ENCODE results near the gene UBE3B. TPM values are rescaled to one million over a fixed set of nuclear protein-coding genes. Genes with fewer than 3 reads are reported as not detected.
"Not testable (repeated sequence)": the region's sequence is repeated elsewhere in the genome, so short reads cannot be mapped to it uniquely, and the experiment has no call there.

Gene UBE3B
- total RNA-seq, 5 donors from 2014 or later (not counting 1 experiment from before 2014, with no cell fraction given), result 34.4 to 49.9 (median 43.5) TPM

GRCh38 chr12:109466305-109466704 lies 11.1 kb upstream of the UBE3B start:
- POLR2A ChIA-PET, result no interaction called here
- no peaks in the 10 kb centered on the region for H3K9me3 ChIP-seq
- Mint-ChIP-seq H3K27me3 (no peaks in the 10 kb centered on the region), H3K36me3 (peaks cover 25% of the 10 kb centered on the region), H3K4me3 (no peak overlapping the region), H3K4me1 (peaks cover 45 to 71% (median 68%) of the 10 kb centered on the region in 3 donors), H3K27ac (no peak overlapping the region), H3K9me3 (no peaks in the 10 kb centered on the region)
- no peak for ATAC-seq (replicated peaks in 1 of 4)
- peaks cover 17 to 37% of the 10 kb centered on the region in 2 experiments for H3K4me1 ChIP-seq (ENCODE audit: control insufficient read depth in 1 of 2, extremely low read depth in 1 of 2, insufficient read depth in 2 of 2, low read length in 2 of 2)
- no peak overlapping the region for H3K4me3 ChIP-seq (ENCODE audit: control insufficient read depth in 1 of 2, extremely low read depth in 1 of 2, low read length in 1 of 2)
- WGBS (ENCODE audit: insufficient coverage), result 100% methylated on average over 1 of the region's 2 CpGs
- H3K27me3 ChIP-seq (replicated peaks in 1 of 2; ENCODE audit: control insufficient read depth in 2 of 2, extremely low read depth in 1 of 2, insufficient read depth in 2 of 2, low read length in 1 of 2), result no peaks in the 10 kb centered on the region
- no peak overlapping the region for H3K27ac ChIP-seq (ENCODE audit: low read length)
- no peak for DNase-seq
- H3K36me3 ChIP-seq (ENCODE audit: control insufficient read depth in 2 of 2, extremely low read depth in 1 of 2, insufficient read depth in 1 of 2, low read length in 1 of 2), result peaks cover 15 to 49% of the 10 kb centered on the region in 2 donors
- CTCF ChIA-PET, result no interaction called here

DNA sequence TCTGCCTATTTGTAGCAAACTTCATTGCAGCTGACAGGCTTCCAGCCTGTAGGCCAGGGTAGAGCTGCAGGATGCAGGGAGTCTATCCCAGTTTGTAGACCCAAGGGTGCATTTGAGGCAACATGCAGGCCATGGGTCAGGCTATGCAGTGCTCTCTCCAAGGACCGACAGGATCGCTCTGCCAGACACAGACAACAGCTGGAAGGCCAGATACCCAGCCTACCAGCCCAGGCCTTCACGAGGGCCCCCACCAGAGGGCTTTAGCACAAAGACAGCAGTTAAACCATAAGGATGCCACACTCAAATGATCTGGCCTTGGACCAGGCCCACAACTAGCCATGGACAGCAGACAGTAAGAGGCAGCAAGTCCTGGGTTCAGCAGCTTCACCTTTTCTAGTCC lies 10.6 kb upstream of the UBE3B start:
- H3K4me1 ChIP-seq (ENCODE audit: control insufficient read depth in 1 of 2, extremely low read depth in 1 of 2, insufficient read depth in 2 of 2, low read length in 2 of 2), result peaks cover 17 to 33% of the 10 kb centered on the region in 2 experiments
- POLR2A ChIA-PET, result no interaction called here

DNA sequence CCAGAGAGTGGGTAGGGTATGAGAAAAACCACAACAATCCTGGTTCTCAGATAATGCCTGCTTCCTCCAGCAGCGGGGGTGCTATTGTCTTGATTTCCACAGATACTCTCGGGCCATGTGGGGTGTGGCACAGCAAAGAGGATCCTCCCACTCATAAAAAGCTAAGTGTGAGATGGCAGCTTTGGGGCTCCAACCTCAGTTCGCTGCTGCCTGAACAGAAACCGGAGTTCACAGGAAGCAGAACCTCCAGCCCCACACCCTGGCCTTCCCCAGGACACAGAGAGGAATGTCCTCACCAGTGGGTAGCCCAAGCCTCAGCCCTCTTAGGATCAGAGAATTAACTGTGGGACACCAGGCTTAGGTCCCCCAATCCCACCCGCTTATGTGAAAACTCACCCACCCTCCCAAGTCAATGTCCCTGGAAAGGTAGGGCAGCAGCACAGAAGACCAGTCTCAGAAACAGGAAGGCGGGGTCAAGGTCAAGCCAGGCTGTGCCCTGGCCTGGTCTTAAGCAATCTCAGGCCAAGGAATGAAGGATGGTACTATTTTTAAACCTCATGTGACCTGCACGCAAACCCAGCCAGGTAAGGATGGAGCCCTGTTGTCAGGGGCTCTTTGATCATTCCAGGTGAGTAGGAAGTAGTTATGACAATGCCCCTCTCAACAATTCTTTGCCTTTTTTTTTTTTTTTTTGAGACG lies 9.3 kb upstream of the UBE3B start:
- POLR2A ChIA-PET, result no interaction called here

More for the DNA sequence above, 10.6 kb upstream of the UBE3B start:
- no peak overlapping the region for H3K4me3 ChIP-seq (ENCODE audit: control insufficient read depth in 1 of 2, extremely low read depth in 1 of 2, low read length in 1 of 2)
- Mint-ChIP-seq H3K4me1 (peaks cover 43 to 67% (median 65%) of the 10 kb centered on the region in 3 donors), H3K4me3 (no peak overlapping the region), H3K36me3 (peaks cover 25% of the 10 kb centered on the region), H3K9me3 (no peaks in the 10 kb centered on the region), H3K27me3 (no peaks in the 10 kb centered on the region), H3K27ac (no peak overlapping the region)
- CTCF ChIA-PET, result no interaction called here
- peaks cover 15 to 45% of the 10 kb centered on the region in 2 donors for H3K36me3 ChIP-seq (ENCODE audit: control insufficient read depth in 2 of 2, extremely low read depth in 1 of 2, insufficient read depth in 1 of 2, low read length in 1 of 2)
- no peaks in the 10 kb centered on the region for H3K9me3 ChIP-seq
- 89% methylated on average over 3 of the region's 3 CpGs for WGBS (ENCODE audit: insufficient coverage)
- no peaks in the 10 kb centered on the region for H3K27me3 ChIP-seq (replicated peaks in 1 of 2; ENCODE audit: control insufficient read depth in 2 of 2, extremely low read depth in 1 of 2, insufficient read depth in 2 of 2, low read length in 1 of 2)
- ATAC-seq (replicated peaks in 1 of 4) (no peak), DNase-seq (no peak)
- no peak overlapping the region for H3K27ac ChIP-seq (ENCODE audit: low read length)

DNA sequence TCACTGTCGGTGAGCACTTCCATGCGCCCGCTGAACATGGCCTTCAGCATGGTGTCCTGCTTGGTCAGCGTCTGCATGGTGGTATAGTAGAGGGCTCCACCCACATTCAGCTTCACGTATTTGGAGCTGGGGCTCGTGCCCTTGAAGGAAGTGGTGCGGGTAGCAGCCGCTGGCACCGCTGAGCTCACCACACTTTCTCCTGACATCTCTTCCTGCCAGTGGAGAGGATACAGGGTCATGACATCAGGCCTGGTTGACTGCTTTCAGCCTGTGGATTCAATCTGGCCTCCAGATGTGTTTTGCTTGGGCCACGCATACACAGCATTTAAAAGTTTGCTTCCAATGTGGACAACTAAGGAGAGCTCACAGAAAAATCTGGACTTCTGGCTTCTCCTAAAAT lies 7.9 kb upstream of the UBE3B start:
- Histone ChIP-seq H3K4me1 (ENCODE audit: control insufficient read depth in 1 of 2, extremely low read depth in 1 of 2, insufficient read depth in 2 of 2, low read length in 2 of 2) (peaks cover 0 to 12% of the 10 kb centered on the region in 2 experiments), H3K27ac (ENCODE audit: low read length) (no peak overlapping the region), H3K27me3 (replicated peaks in 1 of 2; ENCODE audit: control insufficient read depth in 2 of 2, extremely low read depth in 1 of 2, insufficient read depth in 2 of 2, low read length in 1 of 2) (no peaks in the 10 kb centered on the region), H3K4me3 (ENCODE audit: control insufficient read depth in 1 of 2, extremely low read depth in 1 of 2, low read length in 1 of 2) (no peak overlapping the region), H3K36me3 (ENCODE audit: control insufficient read depth in 2 of 2, extremely low read depth in 1 of 2, insufficient read depth in 1 of 2, low read length in 1 of 2) (peaks cover 19 to 40% of the 10 kb centered on the region in 2 donors), H3K9me3 (no peaks in the 10 kb centered on the region)
- POLR2A ChIA-PET, result interaction anchor here in 1 of 2 donors (0.5 kb wide), 1 partner anchor 26 kb away, joined by 4 read pairs; no protein-coding TSS in a partner anchor
- Mint-ChIP-seq H3K4me3 (no peak overlapping the region), H3K27ac (no peak overlapping the region), H3K9me3 (no peaks in the 10 kb centered on the region), H3K36me3 (peaks cover 19% of the 10 kb centered on the region), H3K27me3 (no peaks in the 10 kb centered on the region), H3K4me1 (peaks cover 19 to 46% (median 46%) of the 10 kb centered on the region in 3 donors)
- DNase-seq, result no peak
- ATAC-seq (replicated peaks in 1 of 4), result no peak
- WGBS (ENCODE audit: insufficient coverage), result 87% methylated on average over 6 of the region's 10 CpGs
- CTCF ChIA-PET, result no interaction called here

More for the DNA sequence above, 9.3 kb upstream of the UBE3B start:
- Mint-ChIP-seq H3K4me3 (no peak overlapping the region), H3K9me3 (no peaks in the 10 kb centered on the region), H3K36me3 (peaks cover 25% of the 10 kb centered on the region), H3K27me3 (no peaks in the 10 kb centered on the region), H3K27ac (no peak overlapping the region), H3K4me1 (peaks cover 30 to 57% (median 55%) of the 10 kb centered on the region in 3 donors)
- H3K27me3 ChIP-seq (replicated peaks in 1 of 2; ENCODE audit: control insufficient read depth in 2 of 2, extremely low read depth in 1 of 2, insufficient read depth in 2 of 2, low read length in 1 of 2), result no peaks in the 10 kb centered on the region
- H3K27ac ChIP-seq (ENCODE audit: low read length), result no peak overlapping the region
- H3K36me3 ChIP-seq (ENCODE audit: control insufficient read depth in 2 of 2, extremely low read depth in 1 of 2, insufficient read depth in 1 of 2, low read length in 1 of 2), result peaks cover 15 to 45% of the 10 kb centered on the region in 2 donors
- no peak for DNase-seq
- no peak overlapping the region for H3K4me3 ChIP-seq (ENCODE audit: control insufficient read depth in 1 of 2, extremely low read depth in 1 of 2, low read length in 1 of 2)
- ATAC-seq (replicated peaks in 1 of 4), result no peak
- H3K4me1 ChIP-seq (ENCODE audit: control insufficient read depth in 1 of 2, extremely low read depth in 1 of 2, insufficient read depth in 2 of 2, low read length in 2 of 2), result peaks cover 5 to 20% of the 10 kb centered on the region in 2 experiments
- 89% methylated on average over 3 of the region's 8 CpGs for WGBS (ENCODE audit: insufficient coverage)
- no peaks in the 10 kb centered on the region for H3K9me3 ChIP-seq
- CTCF ChIA-PET, result no interaction called here

GRCh38 chr12:109473006-109473405 lies 4.4 kb upstream of the UBE3B start:
- Mint-ChIP-seq H3K27ac (no peak overlapping the region), H3K27me3 (no peaks in the 10 kb centered on the region), H3K9me3 (no peaks in the 10 kb centered on the region), H3K4me3 (no peak overlapping the region), H3K36me3 (peaks cover 11% of the 10 kb centered on the region), H3K4me1 (peaks cover 28 to 59% (median 56%) of the 10 kb centered on the region in 3 donors)
- H3K4me3 ChIP-seq (ENCODE audit: control insufficient read depth in 1 of 2, extremely low read depth in 1 of 2, low read length in 1 of 2), result no peak overlapping the region
- no peaks in the 10 kb centered on the region for H3K27me3 ChIP-seq (replicated peaks in 1 of 2; ENCODE audit: control insufficient read depth in 2 of 2, extremely low read depth in 1 of 2, insufficient read depth in 2 of 2, low read length in 1 of 2)
- WGBS (ENCODE audit: insufficient coverage), result no CpG with 5 or more reads among the region's 3 CpGs
- peaks cover 14 to 27% of the 10 kb centered on the region in 2 experiments for H3K4me1 ChIP-seq (ENCODE audit: control insufficient read depth in 1 of 2, extremely low read depth in 1 of 2, insufficient read depth in 2 of 2, low read length in 2 of 2)
- no peak overlapping the region for H3K27ac ChIP-seq (ENCODE audit: low read length)
- peaks cover 11 to 12% of the 10 kb centered on the region in 2 donors for H3K36me3 ChIP-seq (ENCODE audit: control insufficient read depth in 2 of 2, extremely low read depth in 1 of 2, insufficient read depth in 1 of 2, low read length in 1 of 2)
- DNase-seq, result no peak
- POLR2A ChIA-PET, result interaction anchor here in 1 of 2 donors (0.6 kb wide), 1 partner anchor 57 kb away, joined by 3 read pairs; no protein-coding TSS in a partner anchor
- H3K9me3 ChIP-seq, result no peaks in the 10 kb centered on the region
- CTCF ChIA-PET, result interaction anchor here in 1 of 2 donors (0.5 kb wide), 1 partner anchor 1648 kb away, joined by 11 read pairs; no protein-coding TSS in a partner anchor
- no peak for ATAC-seq (replicated peaks in 1 of 4)

DNA sequence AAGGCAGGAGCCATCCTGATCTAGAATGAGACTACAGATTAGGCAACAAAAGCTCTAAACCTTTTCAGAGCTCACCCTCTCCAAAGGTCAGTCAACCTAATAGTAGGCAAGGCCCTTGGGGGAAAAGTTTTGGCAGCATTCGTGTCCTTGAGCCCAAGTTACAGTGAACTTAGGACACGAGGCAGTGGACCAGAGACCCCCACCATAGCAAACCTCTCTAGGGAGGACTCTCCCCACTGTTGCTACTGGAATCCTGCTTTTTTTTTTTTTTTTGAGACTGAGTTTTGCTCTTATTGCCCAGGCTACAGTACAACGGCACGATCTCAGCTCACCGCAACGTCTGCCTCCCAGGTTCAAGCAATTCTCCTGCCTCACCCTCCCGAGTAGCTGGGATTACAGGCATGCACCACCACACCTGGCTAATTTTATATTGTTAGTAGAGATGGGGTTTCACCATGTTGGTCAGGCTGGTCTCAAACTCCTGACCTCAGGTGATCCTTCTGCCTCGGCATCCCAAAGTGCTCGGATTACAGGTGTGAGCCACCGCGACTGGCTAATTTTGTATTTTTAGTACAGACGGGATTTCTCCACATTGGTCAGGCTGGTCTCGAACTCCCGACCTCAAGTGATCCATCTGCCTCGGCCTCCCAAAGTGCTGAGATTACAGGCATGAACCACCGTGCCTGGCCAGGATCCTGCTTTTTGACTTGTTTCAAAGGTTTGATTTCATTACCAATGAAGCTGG lies 3.7 kb upstream of the UBE3B start:
- not testable (repeated sequence) for H3K9me3 Mint-ChIP-seq

More for the DNA sequence above, 3.7 kb upstream of the UBE3B start:
- H3K27me3 Mint-ChIP-seq; H3K9me3 ChIP-seq; H3K27ac ChIP-seq (ENCODE audit: low read length); DNase-seq; CTCF ChIA-PET; H3K4me3 ChIP-seq (ENCODE audit: control insufficient read depth in 1 of 2, extremely low read depth in 1 of 2, low read length in 1 of 2); ATAC-seq (replicated peaks in 1 of 4); H3K27me3 ChIP-seq (replicated peaks in 1 of 2; ENCODE audit: control insufficient read depth in 2 of 2, extremely low read depth in 1 of 2, insufficient read depth in 2 of 2, low read length in 1 of 2); H3K4me3 Mint-ChIP-seq; H3K36me3 Mint-ChIP-seq; H3K27ac Mint-ChIP-seq: not testable (repeated sequence)
- Histone ChIP-seq H3K36me3 (ENCODE audit: control insufficient read depth in 2 of 2, extremely low read depth in 1 of 2, insufficient read depth in 1 of 2, low read length in 1 of 2) (peaks cover 10 to 12% of the 10 kb centered on the region in 2 donors), H3K4me1 (ENCODE audit: control insufficient read depth in 1 of 2, extremely low read depth in 1 of 2, insufficient read depth in 2 of 2, low read length in 2 of 2) (peaks cover 16 to 34% of the 10 kb centered on the region in 2 experiments)
- POLR2A ChIA-PET, result interaction anchor here in 1 of 2 donors (0.6 kb wide), 1 partner anchor 57 kb away, joined by 3 read pairs; no protein-coding TSS in a partner anchor
- peaks cover 35 to 61% (median 58%) of the 10 kb centered on the region in 3 donors for H3K4me1 Mint-ChIP-seq
- 97% methylated on average over 8 of the region's 16 CpGs for WGBS (ENCODE audit: insufficient coverage)
